ENCODE results near the gene SSX3. TPM values are rescaled to one million over a fixed set of nuclear protein-coding genes. Genes with fewer than 3 reads are reported as not detected.
"Not testable (repeated sequence)": the region's sequence is repeated elsewhere in the genome, so short reads cannot be mapped to it uniquely, and the experiment has no call there.

Gene SSX3
- total RNA-seq = not detected

GRCh38 chrX:48356315-48357094 is at the start of gene SSX3:
TSS of gene SSX3 (minus strand) at chrX:48356703. CDS start at chrX:48355249, 1,454 bp downstream.
- not testable (repeated sequence) for H3K4me1 ChIP-seq, H3K27ac ChIP-seq, H3K4me3 ChIP-seq, DNase-seq, H3K27me3 ChIP-seq, H3K9me3 ChIP-seq, H3K36me3 ChIP-seq

- H3K27ac ChIP-seq, DNase-seq, H3K4me3 ChIP-seq, H3K9me3 ChIP-seq, H3K27me3 ChIP-seq, H3K36me3 ChIP-seq, H3K4me1 ChIP-seq: not testable (repeated sequence)
Observed at GRCh38 chrX:48397825-48398224, 41.3 kb upstream of the SSX3 start.

GRCh38 chrX:48396931-48397330 is 40.4 kb upstream of the SSX3 start:
- not testable (repeated sequence) for H3K27me3 ChIP-seq, H3K4me3 ChIP-seq, DNase-seq, H3K9me3 ChIP-seq, H3K36me3 ChIP-seq, H3K4me1 ChIP-seq, H3K27ac ChIP-seq

GRCh38 chrX:48383239-48383638 is 26.7 kb upstream of the SSX3 start, which contains the start of gene SSX4:
TSS of gene SSX4 (plus strand) at chrX:48383539. CDS start at chrX:48384054, 515 bp downstream.
- H3K36me3 ChIP-seq, H3K9me3 ChIP-seq, H3K27me3 ChIP-seq, H3K4me3 ChIP-seq, H3K27ac ChIP-seq, DNase-seq, H3K4me1 ChIP-seq: not testable (repeated sequence)

- not testable (repeated sequence) for H3K9me3 ChIP-seq, H3K27me3 ChIP-seq, H3K36me3 ChIP-seq, H3K4me1 ChIP-seq, H3K27ac ChIP-seq, H3K4me3 ChIP-seq, DNase-seq
Observed at GRCh38 chrX:48370408-48370807, 13.9 kb upstream of the SSX3 start.

- H3K27ac ChIP-seq = not testable (repeated sequence)
Observed at GRCh38 chrX:48367717-48368408, 11.4 kb upstream of the SSX3 start.

GRCh38 chrX:48359281-48359680 is 2.8 kb upstream of the SSX3 start:
- not testable (repeated sequence) for H3K27ac ChIP-seq, H3K9me3 ChIP-seq, DNase-seq, H3K4me1 ChIP-seq, H3K27me3 ChIP-seq, H3K4me3 ChIP-seq, H3K36me3 ChIP-seq

More at GRCh38 chrX:48367717-48368408, 11.4 kb upstream of the SSX3 start:
- H3K4me3 ChIP-seq, H3K36me3 ChIP-seq, DNase-seq, H3K9me3 ChIP-seq, H3K27me3 ChIP-seq, H3K4me1 ChIP-seq: not testable (repeated sequence)

- DNase-seq = no peak
- Histone ChIP-seq H3K27ac (no peak overlapping the region), H3K4me1 (no peaks in the 10 kb centered on the region), H3K36me3 (no peaks in the 10 kb centered on the region), H3K9me3 (no peaks in the 10 kb centered on the region), H3K4me3 (no peak overlapping the region), H3K27me3 (no peaks in the 10 kb centered on the region)
- TF ChIP-seq POLR2A (IDR thresholded peaks at IDR 0.05) (no peak), CTCF (IDR thresholded peaks at IDR 0.05) (no peak)
Observed at GRCh38 chrX:48357681-48358080, 1.2 kb upstream of the SSX3 start.

- not testable (repeated sequence) for H3K27ac ChIP-seq, H3K27me3 ChIP-seq, H3K4me1 ChIP-seq, H3K36me3 ChIP-seq, H3K4me3 ChIP-seq, DNase-seq, H3K9me3 ChIP-seq
Observed at GRCh38 chrX:48346059-48346458, 10.4 kb downstream of the SSX3 start.

GRCh38 chrX:48313996-48314395 is 42.5 kb downstream of the SSX3 start:
- DNase-seq, H3K27ac ChIP-seq, H3K9me3 ChIP-seq, H3K36me3 ChIP-seq, H3K27me3 ChIP-seq, H3K4me1 ChIP-seq, H3K4me3 ChIP-seq: not testable (repeated sequence)
